Panc1 (cell line): ENCODE measurements around the gene SERPINB2.

Source experiments
- CTCF ChIP-seq: fragments of 450-650 bp; IDR thresholded peaks from 2 replicates; pipeline ENCODE4 v1.5.1; 2017; ENCODE audit warnings: mild to moderate bottlenecking
- POLR2AphosphoS5 ChIP-seq: IDR thresholded peaks from 2 replicates; pipeline ENCODE4 v1.6.1; 2012; ENCODE audit warnings: mild to moderate bottlenecking, low read depth, low read length, moderate library complexity
- REST ChIP-seq, 2 experiments: IDR thresholded peaks; 2 replicates each; pipeline ENCODE4 v1.6.1; 2011 to 2012; ENCODE audit warnings: low read depth in 2 of 2, control low read depth in 1 of 2, low read length in 1 of 2, mild to moderate bottlenecking in 1 of 2, moderate library complexity in 1 of 2; ENCODE audit not compliant: insufficient read depth in 1 of 2
- SIN3A ChIP-seq: IDR thresholded peaks from 2 replicates; pipeline ENCODE4 v1.6.1; 2012; ENCODE audit warnings: low read depth, mild to moderate bottlenecking, low read length, moderate library complexity, borderline replicate concordance; ENCODE audit not compliant: insufficient read depth
- TCF7L2 ChIP-seq: IDR thresholded peaks from 2 replicates; pipeline ENCODE4 v1.6.1; 2011; ENCODE audit warnings: mild to moderate bottlenecking, low read depth, low read length, inconsistent platforms

- TF ChIP-seq CTCF: no peak
- TF ChIP-seq SIN3A: no peak
- no peak for TF ChIP-seq REST (IDR thresholded peaks at IDR 0.05; ENCODE audit: insufficient read depth in 1 of 2, low read depth in 2 of 2, low read length in 1 of 2)
- TF ChIP-seq POLR2AphosphoS5: no peak
- no peak for TF ChIP-seq TCF7L2
Observed at GRCh38 chr18:63894106-63894772, 6.7 kb downstream of the SERPINB2 start.
